OCI-LY1 (cell line): ENCODE measurements around the gene CTBP2.

ENCODE experiments used
- CTCF ChIP-seq: fragments of 200-600 bp; sonication (generic), shearing (Covaris generic); IDR thresholded peaks from 2 replicates; pipeline ENCODE4 v1.5.1; 2017; ENCODE audit warnings: mild to moderate bottlenecking, antibody characterized with exemption, low read length, moderate library complexity, mixed read lengths
- EZH2 ChIP-seq: fragments of 200-600 bp; sonication (generic), shearing (Covaris generic); IDR thresholded peaks from 2 replicates; pipeline ENCODE4 v1.8.0; 2017; ENCODE audit warnings: borderline replicate concordance, mixed run types, mild to moderate bottlenecking, antibody characterized with exemption, low read length, moderate library complexity, mixed read lengths

- no peak for TF ChIP-seq CTCF
- no peak for TF ChIP-seq EZH2
Observed at GRCh38 chr10:125018576-125019143, 141.7 kb downstream of the CTBP2 start.
